NCI-H1105 (cell line): ENCODE results near the gene PKIG.
"Not testable (repeated sequence)": the region's sequence is repeated elsewhere in the genome, so short reads cannot be mapped to it uniquely, and the experiment has no call there.

Source experiments
- DNase-seq: peaks from one replicate; lab custom pipeline; 2025; lab: John Stamatoyannopoulos, UW

PKIG gene

DNA sequence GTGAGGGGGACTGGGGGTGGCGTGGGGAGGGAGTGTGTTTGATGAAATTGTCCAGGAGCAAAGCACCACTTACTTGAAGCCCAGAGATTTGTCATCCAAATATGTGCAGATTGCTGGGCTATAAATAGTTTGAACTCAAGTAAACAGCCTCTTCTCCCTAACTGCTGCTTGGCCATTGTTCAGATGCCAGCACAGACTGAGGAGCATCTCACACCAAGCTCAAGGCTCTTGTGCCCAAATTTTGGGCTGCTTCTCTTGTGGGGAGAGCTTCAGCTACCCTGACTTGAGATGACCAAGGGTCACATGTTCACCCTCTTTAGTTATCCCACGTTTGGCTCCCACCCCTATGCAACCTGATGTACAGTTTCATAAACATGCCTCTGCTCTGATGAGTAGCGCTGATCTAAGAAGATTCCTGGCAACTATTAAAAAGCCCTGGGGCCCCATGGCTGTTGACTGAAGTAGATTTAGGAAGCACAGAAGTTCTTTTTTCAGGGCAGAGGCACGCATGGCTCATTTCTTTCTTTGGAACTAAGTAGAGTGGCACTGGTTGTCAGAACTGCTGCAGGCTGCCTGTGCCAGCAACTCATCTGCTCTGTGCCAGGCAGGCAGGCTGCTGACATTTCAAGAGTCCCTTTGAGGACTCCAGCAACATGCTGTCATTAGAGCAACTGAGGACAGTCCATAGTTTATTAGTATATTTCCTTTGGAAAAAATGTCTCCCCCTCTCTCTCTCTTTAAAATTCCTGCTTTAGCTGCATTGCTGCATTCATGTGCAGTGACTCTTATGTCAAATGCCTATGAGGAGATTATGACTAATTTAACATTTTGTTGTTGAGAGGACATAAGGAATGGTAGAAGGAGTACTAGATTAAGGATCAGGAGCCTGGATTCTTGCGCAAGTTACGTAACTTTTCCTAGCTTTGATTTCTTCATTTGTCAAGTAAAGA, 9.6 kb upstream of the PKIG start:
- no peak for DNase-seq

- no peak for DNase-seq
Observed at GRCh38 chr20:44573501-44573869, 8.9 kb upstream of the PKIG start.

DNA sequence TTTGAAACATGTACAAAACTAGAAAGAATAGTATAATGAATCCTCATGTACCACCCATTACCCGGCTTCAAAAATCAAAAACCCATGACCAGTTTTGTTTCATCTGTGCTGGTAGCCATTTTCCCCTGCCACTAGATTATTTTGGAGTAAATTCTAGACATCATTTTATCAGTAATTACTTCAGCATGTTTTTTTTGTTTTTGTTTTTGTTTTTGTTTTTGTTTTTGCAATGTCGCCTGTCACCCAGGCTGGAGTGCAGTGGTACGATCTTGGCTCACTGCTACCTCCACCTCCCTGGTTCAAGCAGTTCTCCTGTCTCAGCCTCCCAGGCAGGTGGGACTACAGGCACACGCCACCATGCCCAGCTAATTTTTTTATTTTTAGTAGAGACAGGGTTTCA, 8.0 kb upstream of the PKIG start:
- DNase-seq, result no peak

GRCh38 chr20:44576297-44576696, 6.1 kb upstream of the PKIG start:
- no peak for DNase-seq

DNA sequence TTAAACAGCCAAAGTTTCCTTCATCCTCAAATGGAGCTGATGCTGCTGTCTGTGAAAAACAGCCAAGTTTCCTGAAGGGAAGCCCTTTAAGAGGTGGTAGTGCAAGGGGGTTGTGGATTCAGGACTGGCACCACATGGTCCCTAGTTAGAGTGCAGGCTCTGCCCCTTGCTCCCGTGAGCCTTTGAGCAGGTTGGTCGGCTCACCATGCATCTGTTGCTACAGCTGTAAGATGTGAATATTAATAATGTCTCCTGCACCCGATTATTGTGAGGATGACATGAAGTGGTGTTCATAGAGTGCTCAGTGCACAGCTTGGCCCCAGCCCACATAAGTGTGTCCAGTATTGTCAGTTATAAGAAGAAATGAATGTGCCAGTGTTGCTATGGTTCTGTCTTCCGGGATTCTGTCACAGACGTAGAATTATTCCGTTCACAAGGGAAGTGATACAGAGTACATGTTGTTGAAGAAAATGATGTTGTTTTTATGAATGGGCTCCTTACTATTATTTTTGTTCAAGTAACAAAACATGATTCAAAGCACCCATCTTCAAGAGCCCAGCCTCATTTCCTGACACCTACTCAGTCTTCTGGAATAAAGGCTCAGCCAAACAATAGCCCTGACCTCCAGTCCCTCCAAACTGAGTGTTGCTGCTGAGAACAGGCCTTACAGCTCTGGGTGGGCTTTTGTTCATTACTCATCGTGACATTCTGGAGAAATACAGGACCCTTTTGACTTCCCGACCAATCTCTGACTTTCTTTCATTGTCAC, 2.9 kb upstream of the PKIG start:
- DNase-seq, result no peak

GRCh38 chr20:44580581-44581268, 1.7 kb upstream of the PKIG start:
- no peak for DNase-seq

GRCh38 chr20:44581515-44581914, 864 bp upstream of the PKIG start:
- DNase-seq, result no peak

- DNase-seq, result no peak
Observed at GRCh38 chr20:44583157-44583556, 778 bp downstream of the PKIG start.

- no peak for DNase-seq
Observed at GRCh38 chr20:44584162-44584561, 1.8 kb downstream of the PKIG start.

DNA sequence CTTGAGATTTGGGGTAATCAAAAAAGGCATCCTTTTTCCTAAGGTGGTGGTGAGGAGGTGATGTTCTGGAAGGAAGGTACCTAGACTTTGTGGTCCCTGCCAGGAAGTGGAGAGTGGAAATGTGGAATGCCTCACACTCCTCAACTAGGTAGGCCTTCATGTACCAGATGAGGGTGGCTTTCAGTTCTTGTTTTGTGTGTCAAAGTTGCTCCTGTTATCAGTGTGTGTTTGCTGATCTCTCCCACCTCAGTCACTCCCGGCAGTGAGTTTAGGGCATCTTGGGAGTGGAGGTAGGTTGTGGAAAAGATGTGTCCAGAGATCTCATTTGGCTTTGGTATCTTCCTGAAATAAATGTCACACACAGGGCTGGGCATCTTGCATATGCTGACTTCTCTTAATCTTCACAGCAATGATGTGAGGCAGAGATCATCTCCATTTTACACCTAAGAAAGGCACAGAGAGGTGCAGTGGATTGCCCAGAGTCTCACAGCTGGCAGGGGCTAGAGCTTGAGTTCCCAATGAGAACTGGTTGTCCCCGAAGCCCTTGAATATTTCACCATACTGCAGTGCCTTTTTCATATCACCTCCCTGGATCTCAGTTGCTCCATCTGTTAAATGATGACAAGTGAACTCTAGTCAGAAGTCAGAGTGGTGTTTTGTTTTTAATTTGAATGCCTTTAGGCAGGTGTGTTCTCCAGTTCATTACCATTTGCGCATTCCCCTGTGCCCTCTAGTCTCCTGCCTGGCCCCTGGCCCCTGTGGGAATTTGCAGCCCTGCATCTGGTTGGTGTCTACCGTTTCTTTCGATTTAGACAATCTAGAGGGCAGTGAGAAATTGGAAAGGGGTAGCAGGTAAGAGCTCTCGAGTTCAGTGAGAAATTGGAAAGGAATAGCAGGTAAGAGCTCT, 2.9 kb downstream of the PKIG start:
- no peak for DNase-seq

DNA sequence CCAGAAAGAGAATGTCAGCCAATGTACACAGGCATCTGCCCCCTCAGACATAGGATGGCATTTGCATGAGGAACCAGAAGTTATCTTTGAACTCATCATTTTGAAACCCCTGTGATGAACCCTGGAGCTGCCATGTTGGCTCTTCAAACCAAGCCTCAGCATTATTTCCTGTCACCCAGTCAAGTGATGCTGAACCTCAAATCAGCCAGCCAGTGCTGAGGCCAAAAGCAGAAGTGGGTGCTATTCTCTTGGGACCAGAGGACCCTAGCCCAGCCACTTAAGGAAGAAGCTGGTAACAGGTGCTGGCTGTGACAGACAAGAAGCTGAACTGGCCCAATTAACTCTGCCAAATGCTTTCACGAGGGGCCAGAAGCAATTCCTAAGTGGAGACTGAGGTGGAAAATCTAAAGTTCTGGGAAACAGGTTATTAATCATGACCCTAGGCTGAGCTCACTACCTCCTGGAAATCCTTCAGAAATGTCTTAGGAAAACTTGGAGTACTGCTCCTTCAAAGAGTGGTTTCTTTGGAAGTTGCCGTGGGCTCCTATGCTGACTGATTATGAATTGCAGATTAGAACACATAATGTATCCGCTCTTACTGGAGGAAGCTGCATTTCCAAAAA, 4.0 kb downstream of the PKIG start:
- DNase-seq, result no peak

- peak; percentile 10 for DNase-seq
Observed at GRCh38 chr20:44587035-44587980, 4.9 kb downstream of the PKIG start.

- not testable (repeated sequence) for DNase-seq
Observed at GRCh38 chr20:44588321-44588720, 5.9 kb downstream of the PKIG start.

- DNase-seq, result no peak
Observed at GRCh38 chr20:44589537-44589936, 7.2 kb downstream of the PKIG start.

DNA sequence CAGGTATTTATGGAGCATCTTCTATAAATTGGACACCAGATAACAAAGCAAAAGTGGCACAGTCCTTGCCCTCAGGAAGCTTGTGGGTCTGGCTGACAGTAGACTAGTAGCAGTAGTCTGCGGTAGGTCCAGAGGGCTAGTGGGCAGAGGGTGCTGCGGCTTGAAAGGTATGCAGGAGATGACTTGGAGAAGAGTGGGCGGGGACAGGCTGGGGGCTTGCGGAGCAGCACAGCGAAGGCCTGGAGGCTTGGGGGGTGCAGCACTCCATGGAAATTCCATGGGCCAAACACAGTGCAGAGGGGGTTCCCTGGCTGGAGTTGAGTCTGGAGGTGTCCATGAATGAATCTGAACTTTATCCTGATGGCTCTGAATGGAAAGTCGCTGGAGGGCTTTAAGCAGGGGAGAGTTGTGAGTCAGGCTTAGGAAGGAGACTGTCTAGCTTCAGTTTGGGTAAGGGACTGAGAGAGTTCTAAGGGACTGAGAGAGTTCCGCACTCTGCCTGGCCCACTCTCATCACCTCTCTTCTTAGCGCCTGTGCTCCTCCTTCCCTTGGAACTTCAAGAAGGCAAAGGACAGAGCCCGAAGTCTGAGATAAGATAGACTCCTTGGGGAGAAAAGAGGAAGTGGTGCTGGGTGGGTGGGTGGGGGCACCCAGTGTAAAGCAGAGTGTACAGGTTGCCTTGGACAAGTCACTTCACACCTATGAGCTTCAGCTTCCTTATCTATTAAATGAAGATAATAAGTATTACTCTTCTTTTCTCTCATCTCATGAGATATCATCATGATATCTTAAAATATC, 8.8 kb downstream of the PKIG start:
- no peak for DNase-seq

- no peak for DNase-seq
Observed at GRCh38 chr20:44592366-44592765, 10.0 kb downstream of the PKIG start.

GRCh38 chr20:44593751-44594150, 11.4 kb downstream of the PKIG start:
- no peak for DNase-seq

DNA sequence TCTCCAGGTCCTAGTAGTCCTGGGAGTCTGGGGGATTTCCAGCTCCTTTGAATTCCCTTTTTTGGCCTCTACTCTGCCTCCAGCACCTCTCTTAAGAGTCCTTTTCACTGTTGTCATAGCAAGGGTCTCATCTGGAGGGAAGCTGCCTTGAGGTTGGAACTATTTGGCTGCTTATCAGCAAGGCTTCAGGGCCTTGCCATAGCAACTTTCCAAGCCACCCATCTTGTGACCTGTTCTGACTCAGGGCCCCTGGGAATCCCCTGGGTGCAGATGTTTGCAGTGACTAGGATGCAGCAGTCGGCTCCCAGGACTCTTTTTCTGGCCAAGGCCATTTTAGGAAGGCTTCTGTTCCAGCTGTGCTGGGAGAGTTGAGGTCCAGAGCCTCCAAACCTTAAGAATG, 12.4 kb downstream of the PKIG start:
- no peak for DNase-seq

GRCh38 chr20:44596010-44596409, 13.6 kb downstream of the PKIG start:
- DNase-seq, result no peak
